IMR-90 (cell line): ENCODE measurements around the gene DPRX. TPM values are rescaled to one million over a fixed set of nuclear protein-coding genes. Genes with fewer than 3 reads are reported as not detected.

Source experiments
- ATAC-seq: fragments of 200-7000 bp; cut with Tn5 transposase; 2 replicates; pipeline ENCODE4 v1.9.1; 2020; ENCODE audit warnings: low read depth, mild to moderate bottlenecking, moderate library complexity
- BruUV-seq: library from RNA; stranded (reverse); fragments of 400-500 nt; replicated peaks from 2 replicates; lab custom pipeline; 2021; lab: Mats Ljungman, UMichigan
- CTCF ChIA-PET: fragments of 300-600 bp; formaldehyde crosslinking; extraction: SDS; loops from one replicate; lab custom pipeline; 2021; ENCODE audit warnings: antibody characterized with exemption; lab: Yijun Ruan, JAX
- POLR2A ChIA-PET: fragments of 300-600 bp; sonication (Branson Sonifier 250); formaldehyde crosslinking; loops from one replicate; lab custom pipeline; 2022; ENCODE audit warnings: antibody characterized with exemption; ENCODE audit not compliant: unreplicated experiment; lab: Charles Lee
- DNase-seq: peaks from one replicate; pipeline ENCODE4 v3.0.0; 2013
- H2AFZ ChIP-seq: replicated peaks from 2 replicates; pipeline ENCODE3; 2013; ENCODE audit warnings: low read length, mild to moderate bottlenecking; ENCODE audit not compliant: poor library complexity
- H2AK5ac ChIP-seq: 2 replicates; pipeline ENCODE4 v1.6.1; 2013; ENCODE audit warnings: low read depth, low read length, inconsistent platforms
- H2AK9ac ChIP-seq: replicated peaks from 2 replicates; pipeline ENCODE3; 2013; ENCODE audit warnings: mild to moderate bottlenecking, low read depth, low read length, moderate library complexity; ENCODE audit not compliant: poor library complexity
- H2BK120ac ChIP-seq: 2 replicates; pipeline ENCODE4 v1.6.1; 2013; ENCODE audit warnings: low read depth, low read length, inconsistent platforms
- H2BK15ac ChIP-seq: 3 replicates; pipeline ENCODE4 v1.6.1; 2013; ENCODE audit warnings: low read depth, low read length, inconsistent platforms
- H2BK20ac ChIP-seq: 2 replicates; pipeline ENCODE4 v1.6.1; 2013; ENCODE audit warnings: low read depth, mild to moderate bottlenecking, inconsistent platforms, low read length, moderate library complexity
- H2BK5ac ChIP-seq: 2 replicates; pipeline ENCODE4 v1.6.1; 2013; ENCODE audit warnings: mild to moderate bottlenecking, low read depth, low read length, inconsistent platforms; ENCODE audit not compliant: poor library complexity, severe bottlenecking
- H3K14ac ChIP-seq: replicated peaks from 2 replicates; pipeline ENCODE4 v1.6.1; 2013; ENCODE audit warnings: low read depth, low read length, inconsistent platforms
- H3K18ac ChIP-seq: 2 replicates; pipeline ENCODE4 v1.6.1; 2013; ENCODE audit warnings: low read depth, low read length, control low read depth
- H3K23ac ChIP-seq: 2 replicates; pipeline ENCODE4 v1.6.1; 2013; ENCODE audit warnings: low read depth, low read length, inconsistent platforms
- H3K27ac ChIP-seq: 2 replicates; pipeline ENCODE4 v1.5.1; 2013; ENCODE audit warnings: mild to moderate bottlenecking, control low read depth, low read length; ENCODE audit not compliant: insufficient read depth
- H3K27me3 ChIP-seq: 2 replicates; pipeline ENCODE4 v1.6.1; 2013; ENCODE audit warnings: low read length; ENCODE audit not compliant: control insufficient read depth, insufficient read depth
- H3K36me3 ChIP-seq: 2 replicates; pipeline ENCODE4 v1.6.1; 2013; ENCODE audit warnings: low read length, mixed read lengths; ENCODE audit not compliant: control insufficient read depth, insufficient read depth
- H3K4ac ChIP-seq: 2 replicates; pipeline ENCODE4 v1.6.1; 2013; ENCODE audit warnings: low read depth, low read length, inconsistent platforms
- H3K4me1 ChIP-seq: 2 replicates; pipeline ENCODE4 v1.6.1; 2013; ENCODE audit warnings: low read length, mixed read lengths; ENCODE audit not compliant: control insufficient read depth, insufficient read depth
- H3K4me2 ChIP-seq: 2 replicates; pipeline ENCODE4 v1.6.1; 2013; ENCODE audit warnings: low read depth, mild to moderate bottlenecking, control low read depth, low read length, moderate library complexity
- H3K4me3 ChIP-seq: 2 replicates; pipeline ENCODE4 v1.5.1; 2013; ENCODE audit warnings: low read depth, mild to moderate bottlenecking, control low read depth, low read length, moderate library complexity; ENCODE audit not compliant: insufficient read depth
- H3K56ac ChIP-seq: 2 replicates; pipeline ENCODE4 v1.6.1; 2013; ENCODE audit warnings: low read length, inconsistent platforms; ENCODE audit not compliant: insufficient read depth; ENCODE audit errors: extremely low read depth
- H3K79me1 ChIP-seq, 2 experiments: 2 replicates each; pipeline ENCODE4 v1.6.1; 2013; ENCODE audit warnings: low read length in 2 of 2, inconsistent platforms in 1 of 2, low read depth in 1 of 2
- H3K9ac ChIP-seq: 2 replicates; pipeline ENCODE4 v1.6.1; 2013; ENCODE audit warnings: low read depth, low read length, control low read depth
- H3K9me1 ChIP-seq: 2 replicates; pipeline ENCODE4 v1.6.1; 2013; ENCODE audit warnings: low read length, inconsistent platforms; ENCODE audit not compliant: insufficient read depth
- H3K9me3 ChIP-seq: 2 replicates; pipeline ENCODE4 v1.6.1; 2013; ENCODE audit warnings: low read length; ENCODE audit not compliant: control insufficient read depth, insufficient read depth
- H4K20me1 ChIP-seq: 2 replicates; pipeline ENCODE4 v1.6.1; 2013; ENCODE audit warnings: low read length, inconsistent platforms; ENCODE audit not compliant: insufficient read depth
- H4K5ac ChIP-seq: 2 replicates; pipeline ENCODE4 v1.6.1; 2013; ENCODE audit warnings: mild to moderate bottlenecking, low read depth, low read length, control low read depth
- H4K8ac ChIP-seq, 2 experiments: 2 replicates each; pipeline ENCODE4 v1.6.1; 2013; ENCODE audit warnings: low read depth in 2 of 2, low read length in 2 of 2, control low read depth in 1 of 2, inconsistent platforms in 1 of 2
- H4K91ac ChIP-seq: 2 replicates; pipeline ENCODE4 v1.6.1; 2013; ENCODE audit warnings: low read depth, low read length, inconsistent platforms; ENCODE audit not compliant: insufficient read depth
- BHLHE40 ChIP-seq: fragments of 150-350 bp; IDR thresholded peaks from 2 replicates; pipeline ENCODE4 v1.6.1; 2016; ENCODE audit warnings: mild to moderate bottlenecking, low read depth, low read length
- CEBPB ChIP-seq: IDR thresholded peaks from 2 replicates; pipeline ENCODE4 v1.6.1; 2012; ENCODE audit warnings: low read depth, low read length, improper control_type of control experiment
- CHD1 ChIP-seq: IDR thresholded peaks from 2 replicates; pipeline ENCODE4 v1.6.1; 2012; ENCODE audit warnings: low read depth, low read length, improper control_type of control experiment
- CTCF ChIP-seq: conservative IDR thresholded peaks from 2 replicates; pipeline ENCODE4 v1.5.1; 2012; ENCODE audit warnings: mild to moderate bottlenecking, low read depth, low read length, improper control_type of control experiment
- FOS ChIP-seq: fragments of 150-350 bp; IDR thresholded peaks from 2 replicates; pipeline ENCODE4 v1.6.1; 2016; ENCODE audit warnings: low read depth, low read length
- MAFK ChIP-seq: IDR thresholded peaks from 2 replicates; pipeline ENCODE4 v1.6.1; 2012; ENCODE audit warnings: low read depth, low read length, improper control_type of control experiment
- MAZ ChIP-seq: IDR thresholded peaks from 2 replicates; pipeline ENCODE4 v1.6.1; 2012; ENCODE audit warnings: low read depth, mild to moderate bottlenecking, low read length, improper control_type of control experiment, moderate library complexity, borderline replicate concordance
- MXI1 ChIP-seq: IDR thresholded peaks from 2 replicates; pipeline ENCODE4 v1.6.1; 2012; ENCODE audit warnings: low read depth, mild to moderate bottlenecking, low read length, moderate library complexity, borderline replicate concordance
- NFE2L2 ChIP-seq: fragments of 150-350 bp; IDR thresholded peaks from 2 replicates; pipeline ENCODE4 v1.6.1; 2016; ENCODE audit warnings: low read depth, mild to moderate bottlenecking, low read length
- POLR2A ChIP-seq: IDR thresholded peaks from 2 replicates; pipeline ENCODE4 v1.6.1; 2012; ENCODE audit warnings: mild to moderate bottlenecking, low read depth, low read length
- RAD21 ChIP-seq: IDR thresholded peaks from 2 replicates; pipeline ENCODE4 v1.6.1; 2012; ENCODE audit warnings: low read length, improper control_type of control experiment
- RCOR1 ChIP-seq: IDR thresholded peaks from 2 replicates; pipeline ENCODE4 v1.6.1; 2012; ENCODE audit warnings: mild to moderate bottlenecking, low read length, improper control_type of control experiment; ENCODE audit not compliant: insufficient replicate concordance
- RFX5 ChIP-seq: IDR thresholded peaks from 2 replicates; pipeline ENCODE4 v1.8.0; 2012; ENCODE audit warnings: low read depth, mild to moderate bottlenecking, low read length, moderate library complexity
- SMC3 ChIP-seq: fragments of 150-350 bp; IDR thresholded peaks from 2 replicates; pipeline ENCODE4 v1.6.1; 2016; ENCODE audit warnings: low read depth, mild to moderate bottlenecking, antibody characterized with exemption, low read length, moderate library complexity
- USF2 ChIP-seq: fragments of 150-350 bp; IDR thresholded peaks from 2 replicates; pipeline ENCODE4 v1.6.1; 2017; ENCODE audit warnings: mild to moderate bottlenecking, antibody characterized with exemption, low read length, low read depth
- WGBS, 2 experiments: methylation state at CpG; one replicate each; pipeline versions ENCODE4 v1.1.5 to v1.1.7; 2013; ENCODE audit warnings: missing lambda C conversion rate in 2 of 2; ENCODE audit not compliant: insufficient read length in 1 of 2; ENCODE audit errors: extremely low coverage in 2 of 2; 5-methylcytosine and 5-hydroxymethylcytosine counted together
- dilution Hi-C: fragments of 300-500 bp; cut with HindIII; formaldehyde crosslinking; loops from one replicate; pipeline ENCODE4 v1.14.3; 2018; ENCODE audit warnings: low sequenced_read_pairs; ENCODE audit not compliant: unreplicated experiment
- in situ Hi-C: fragments of 300-500 bp; cut with MboI; formaldehyde crosslinking; loops from 3 replicates; pipeline ENCODE4 v1.14.3; 2019; ENCODE audit warnings: low sequenced_read_pairs, inconsistent platforms, mixed read lengths
- intact Hi-C: fragments of 100-400 bp; cut with micrococcal nuclease; formaldehyde crosslinking; loops from 2 replicates; pipeline ENCODE4 v1.10.0; 2022
- polyA plus RNA-seq, 3 experiments: library from polyadenylated mRNA; depleted of rRNA; stranded (reverse); fragments of >200 nt; gene quantifications; 2 replicates each; pipeline ENCODE4 v1.2.3, GENCODE V29; 2012; ENCODE audit warnings: low replicate concordance in 1 of 3
- total RNA-seq: library from RNA; depleted of rRNA; stranded (reverse); fragments of >200 nt; gene quantifications from 2 replicates; pipeline ENCODE4 v1.2.3, GENCODE V29; 2012
- TF ChIP-seq, protein P1 (sequence below): fragments of 150-350 bp; IDR thresholded peaks from 2 replicates; pipeline ENCODE4 v1.6.1; 2016; ENCODE audit warnings: low read depth, mild to moderate bottlenecking, low read length, moderate library complexity, borderline replicate concordance

The DPRX gene
- total and polyA plus RNA-seq, 2 of the 4 experiments (the other 2 are of a cell fraction), result not detected

GRCh38 chr19:53655042-53655665 is 23.4 kb downstream of the DPRX start:
- no peak overlapping the region for H2BK5ac ChIP-seq
- H3K27me3 ChIP-seq, result no peaks in the 10 kb centered on the region
- ChIA-PET POLR2A (no interaction called here), CTCF (no interaction called here)
- ATAC-seq, result no peak
- H3K4me1 ChIP-seq, result no peaks in the 10 kb centered on the region
- no peak overlapping the region for H3K18ac ChIP-seq
- no peak overlapping the region for H2BK15ac ChIP-seq
- H4K5ac ChIP-seq, result no peak overlapping the region
- no peak for TF ChIP-seq CHD1
- no peak for TF ChIP-seq SMC3
- TF ChIP-seq RCOR1, result no peak
- TF ChIP-seq BHLHE40, result no peak
- no peak for TF ChIP-seq RAD21
- TF ChIP-seq CTCF, result no peak
- no peak for TF ChIP-seq POLR2A
- TF ChIP-seq MAZ, result no peak
- TF ChIP-seq CEBPB, result no peak
- TF ChIP-seq, protein P1, sequence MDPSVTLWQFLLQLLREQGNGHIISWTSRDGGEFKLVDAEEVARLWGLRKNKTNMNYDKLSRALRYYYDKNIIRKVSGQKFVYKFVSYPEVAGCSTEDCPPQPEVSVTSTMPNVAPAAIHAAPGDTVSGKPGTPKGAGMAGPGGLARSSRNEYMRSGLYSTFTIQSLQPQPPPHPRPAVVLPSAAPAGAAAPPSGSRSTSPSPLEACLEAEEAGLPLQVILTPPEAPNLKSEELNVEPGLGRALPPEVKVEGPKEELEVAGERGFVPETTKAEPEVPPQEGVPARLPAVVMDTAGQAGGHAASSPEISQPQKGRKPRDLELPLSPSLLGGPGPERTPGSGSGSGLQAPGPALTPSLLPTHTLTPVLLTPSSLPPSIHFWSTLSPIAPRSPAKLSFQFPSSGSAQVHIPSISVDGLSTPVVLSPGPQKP, result no peak
- no peak for TF ChIP-seq MXI1
- no peak for TF ChIP-seq RFX5
- no peak for TF ChIP-seq FOS
- TF ChIP-seq MAFK, result no peak
- TF ChIP-seq NFE2L2, result no peak
- TF ChIP-seq USF2, result no peak
- dilution Hi-C loops (no loop called here), in situ Hi-C loops (no loop called here), intact Hi-C loops (no loop called here)
- H3K9me3 ChIP-seq, result peaks cover 39% of the 10 kb centered on the region
- no peak overlapping the region for H3K14ac ChIP-seq
- BruUV-seq, result no TSS peak
- H3K9ac ChIP-seq, result no peak overlapping the region
- H2AK9ac ChIP-seq, result no peak overlapping the region
- no peak overlapping the region for H3K27ac ChIP-seq
- H4K8ac ChIP-seq, result no peak overlapping the region
- no peak overlapping the region for H2BK20ac ChIP-seq
- no peak overlapping the region for H3K4ac ChIP-seq
- no peak overlapping the region for H2AFZ ChIP-seq
- H2BK120ac ChIP-seq, result no peak overlapping the region
- H4K91ac ChIP-seq, result no peak overlapping the region
- H3K4me2 ChIP-seq, result no peak overlapping the region
- DNase-seq, result no peak
- no peak overlapping the region for H3K56ac ChIP-seq
- H3K9me1 ChIP-seq, result no peaks in the 10 kb centered on the region
- H3K23ac ChIP-seq, result no peak overlapping the region
- H4K20me1 ChIP-seq, result no peaks in the 10 kb centered on the region
- H2AK5ac ChIP-seq, result no peak overlapping the region
- H3K4me3 ChIP-seq, result no peak overlapping the region
- no peaks in the 10 kb centered on the region for H3K79me1 ChIP-seq
- H3K36me3 ChIP-seq, result no peaks in the 10 kb centered on the region
- no CpG with 5 or more reads among the region's 8 CpGs for WGBS, 2 experiments
